ENCODE results near the gene BICRA. TPM values are rescaled to one million over a fixed set of nuclear protein-coding genes. Genes with fewer than 3 reads are reported as not detected.

Gene BICRA
- total RNA-seq, 1 donor, result 8.5 TPM

GRCh38 chr19:47610902-47611301, 2.0 kb downstream of the BICRA start:
- no peak for TF ChIP-seq CTCF (IDR thresholded peaks at IDR 0.05; ENCODE audit: insufficient read depth, low read length)
- H3K4me3 ChIP-seq (ENCODE audit: low read depth, low read length), result peak overlapping the region; percentile 74
- no peak for DNase-seq (ENCODE audit: low read depth)

GRCh38 chr19:47613165-47614020, 4.5 kb downstream of the BICRA start:
- no peak for TF ChIP-seq CTCF (IDR thresholded peaks at IDR 0.05; ENCODE audit: insufficient read depth, low read length)
- DNase-seq (ENCODE audit: low read depth), result peak; percentile 83

GRCh38 chr19:47614021-47614295, 5.0 kb downstream of the BICRA start:
- no peak for DNase-seq (ENCODE audit: low read depth)
- no peak overlapping the region for H3K4me3 ChIP-seq (ENCODE audit: low read depth, low read length)
- no peak for TF ChIP-seq CTCF (IDR thresholded peaks at IDR 0.05; ENCODE audit: insufficient read depth, low read length)

More at GRCh38 chr19:47613165-47614020, 4.5 kb downstream of the BICRA start:
- H3K4me3 ChIP-seq (ENCODE audit: low read depth, low read length), result no peak overlapping the region

- no peak overlapping the region for H3K4me3 ChIP-seq (ENCODE audit: low read depth, low read length)
- TF ChIP-seq CTCF (IDR thresholded peaks at IDR 0.05; ENCODE audit: insufficient read depth, low read length), result no peak
- DNase-seq (ENCODE audit: low read depth), result no peak
Observed at GRCh38 chr19:47614559-47614958, 5.6 kb downstream of the BICRA start.

- no peak overlapping the region for H3K4me3 ChIP-seq (ENCODE audit: low read depth, low read length)
- no peak for DNase-seq (ENCODE audit: low read depth)
- no peak for TF ChIP-seq CTCF (IDR thresholded peaks at IDR 0.05; ENCODE audit: insufficient read depth, low read length)
Observed at GRCh38 chr19:47615230-47615629, 6.3 kb downstream of the BICRA start.

GRCh38 chr19:47615714-47616113, 6.8 kb downstream of the BICRA start:
- H3K4me3 ChIP-seq (ENCODE audit: low read depth, low read length), result no peak overlapping the region
- DNase-seq (ENCODE audit: low read depth), result no peak
- TF ChIP-seq CTCF (IDR thresholded peaks at IDR 0.05; ENCODE audit: insufficient read depth, low read length), result no peak

GRCh38 chr19:47618771-47619170, 9.8 kb downstream of the BICRA start:
- no peak for TF ChIP-seq CTCF (IDR thresholded peaks at IDR 0.05; ENCODE audit: insufficient read depth, low read length)

More at GRCh38 chr19:47618771-47619170, 9.8 kb downstream of the BICRA start:
- peak; percentile 56 for DNase-seq (ENCODE audit: low read depth)
- no peak overlapping the region for H3K4me3 ChIP-seq (ENCODE audit: low read depth, low read length)
